A673 (cell line): ENCODE measurements around the gene BLOC1S5. TPM values are rescaled to one million over a fixed set of nuclear protein-coding genes. Genes with fewer than 3 reads are reported as not detected.

Experiments
- BruUV-seq: library from RNA; stranded (reverse); fragments of 400-500 nt; replicated peaks from 2 replicates; lab custom pipeline; 2021; lab: Mats Ljungman, UMichigan
- CTCF ChIA-PET: fragments of 300-600 bp; sonication (Branson Sonifier 250); formaldehyde crosslinking; loops from one replicate; lab custom pipeline; 2022; ENCODE audit warnings: antibody characterized with exemption; lab: Charles Lee
- POLR2A ChIA-PET: fragments of 300-600 bp; sonication (Branson Sonifier 250); formaldehyde crosslinking; loops from one replicate; lab custom pipeline; 2022; ENCODE audit warnings: antibody characterized with exemption; ENCODE audit not compliant: low non-redundant PET; lab: Charles Lee
- DNase-seq: peaks from one replicate; pipeline ENCODE4 v3.0.0-alpha.2; 2015; ENCODE audit warnings: low spot score
- H3K27ac ChIP-seq: fragments of 200-600 bp; sonication (generic); 2 replicates; pipeline ENCODE4 v1.5.1; 2016; ENCODE audit warnings: mixed run types, low read depth, mild to moderate bottlenecking, mixed read lengths, antibody characterized with exemption, low read length; ENCODE audit not compliant: poor library complexity, severe bottlenecking
- H3K27me3 ChIP-seq: fragments of 200-600 bp; sonication (generic); replicated peaks from 2 replicates; pipeline ENCODE4 v1.6.1; 2017; ENCODE audit warnings: mixed run types, low read depth, mild to moderate bottlenecking, mixed read lengths, antibody characterized with exemption, low read length; ENCODE audit not compliant: insufficient read depth, poor library complexity
- H3K36me3 ChIP-seq: fragments of 200-600 bp; sonication (generic); 2 replicates; pipeline ENCODE4 v1.6.1; 2016; ENCODE audit warnings: mixed run types, mild to moderate bottlenecking, mixed read lengths, antibody characterized with exemption, low read length; ENCODE audit not compliant: insufficient read depth, poor library complexity, severe bottlenecking
- H3K4me1 ChIP-seq: fragments of 200-600 bp; sonication (generic); 2 replicates; pipeline ENCODE4 v1.6.1; 2017; ENCODE audit warnings: mixed run types, mild to moderate bottlenecking, mixed read lengths, antibody characterized with exemption, low read length; ENCODE audit not compliant: insufficient read depth, poor library complexity, severe bottlenecking
- H3K4me3 ChIP-seq: fragments of 200-600 bp; sonication (generic); 2 replicates; pipeline ENCODE4 v1.5.1; 2016; ENCODE audit warnings: low read depth, mixed run types, mild to moderate bottlenecking, mixed read lengths, low read length; ENCODE audit not compliant: poor library complexity, severe bottlenecking
- H3K9me3 ChIP-seq: fragments of 200-600 bp; sonication (generic); 2 replicates; pipeline ENCODE4 v1.6.1; 2016; ENCODE audit warnings: mixed run types, low read depth, mild to moderate bottlenecking, mixed read lengths, antibody characterized with exemption, low read length; ENCODE audit not compliant: poor library complexity, severe bottlenecking
- CTCF ChIP-seq: fragments of 300-800, 200-600 bp; sonication (generic); conservative IDR thresholded peaks from 2 replicates; pipeline ENCODE4 v1.5.1; 2017; ENCODE audit warnings: low read depth, mild to moderate bottlenecking, antibody characterized with exemption, low read length, moderate library complexity, mixed read lengths
- EZH2 ChIP-seq: fragments of 200-600 bp; sonication (generic); IDR thresholded peaks from 2 replicates; pipeline ENCODE4 v1.6.1; 2017; ENCODE audit warnings: borderline replicate concordance, low read depth, mild to moderate bottlenecking, mixed read lengths, antibody characterized with exemption, low read length; ENCODE audit not compliant: poor library complexity, severe bottlenecking
- intact Hi-C: fragments of 100-400 bp; cut with micrococcal nuclease; formaldehyde crosslinking; loops from one replicate; pipeline ENCODE4 v1.10.0; 2022; ENCODE audit not compliant: unreplicated experiment
- total RNA-seq: library from RNA; stranded (reverse); gene quantifications from 2 replicates; pipeline ENCODE4 v1.2.3, GENCODE V29; 2021

Gene BLOC1S5
- total RNA-seq, 1 experiment from 2014 or later: 21.8 TPM

GRCh38 chr6:8075704-8076103, 11.5 kb upstream of the BLOC1S5 start:
- peaks cover 5% of the 10 kb centered on the region for H3K4me1 ChIP-seq
- no peaks in the 10 kb centered on the region for H3K9me3 ChIP-seq
- ChIA-PET CTCF (no interaction called here), POLR2A (no interaction called here)
- no peaks in the 10 kb centered on the region for H3K27me3 ChIP-seq
- TF ChIP-seq EZH2 (no peak), CTCF (no peak)
- no peak for DNase-seq
- peaks cover 11% of the 10 kb centered on the region for H3K36me3 ChIP-seq
- H3K27ac ChIP-seq: no peak overlapping the region
- BruUV-seq: no TSS peak
- H3K4me3 ChIP-seq: no peak overlapping the region
- intact Hi-C loops: no loop called here

GRCh38 chr6:8075185-8075584, 11.0 kb upstream of the BLOC1S5 start:
- DNase-seq: no peak
- BruUV-seq: no TSS peak
- TF ChIP-seq EZH2 (no peak), CTCF (no peak)
- no peak overlapping the region for H3K4me3 ChIP-seq
- H3K27ac ChIP-seq: no peak overlapping the region
- ChIA-PET POLR2A (no interaction called here), CTCF (no interaction called here)
- H3K36me3 ChIP-seq: peaks cover 10% of the 10 kb centered on the region
- no peaks in the 10 kb centered on the region for H3K27me3 ChIP-seq
- H3K9me3 ChIP-seq: no peaks in the 10 kb centered on the region
- peaks cover under 1% of the 10 kb centered on the region for H3K4me1 ChIP-seq
- intact Hi-C loops: no loop called here

- H3K4me3 ChIP-seq: no peak overlapping the region
- ChIA-PET CTCF (no interaction called here), POLR2A (no interaction called here)
- no peaks in the 10 kb centered on the region for H3K9me3 ChIP-seq
- H3K4me1 ChIP-seq: no peaks in the 10 kb centered on the region
- no TSS peak for BruUV-seq
- intact Hi-C loops: no loop called here
- no peak for DNase-seq
- H3K27ac ChIP-seq: no peak overlapping the region
- H3K36me3 ChIP-seq: peaks cover 5% of the 10 kb centered on the region
- no peaks in the 10 kb centered on the region for H3K27me3 ChIP-seq
- TF ChIP-seq EZH2 (no peak), CTCF (no peak)
These were observed 10.0 kb upstream of the BLOC1S5 start for GRCh38 chr6:8074213-8074612.
